H1 (cell line): ENCODE data around the gene ANKRD31. TPM values are rescaled to one million over a fixed set of nuclear protein-coding genes. Genes with fewer than 3 reads are reported as not detected.
A peak's percentile ranks its signal among the peaks of the same experiment; 100 is the strongest.

Experiments used
- CTCF ChIA-PET: fragments of 300-600 bp; sonication (Branson Sonifier 250); formaldehyde crosslinking; loops from one replicate; lab custom pipeline; 2021; ENCODE audit not compliant: partially characterized antibody; lab: Charles Lee
- POLR2A ChIA-PET: fragments of 300-600 bp; sonication (Branson Sonifier 250); formaldehyde crosslinking; loops from one replicate; lab custom pipeline; 2021; ENCODE audit warnings: inconsistent platforms; ENCODE audit not compliant: partially characterized antibody; lab: Charles Lee
- DNase-seq, 2 experiments: peaks; one replicate each; pipeline versions ENCODE4 v3.0.0 to v3.0.0-alpha.2; 2010 to 2022; ENCODE audit warnings: low spot score in 2 of 2, low read depth in 1 of 2, mixed read lengths in 1 of 2
- FAIRE-seq: peaks from 2 replicates; lab custom pipeline; 2011; peaks lifted over from hg19 to GRCh38; lab: Jason Lieb, UNC
- H2AFZ ChIP-seq: 2 replicates; pipeline ENCODE4 v1.8.1; 2012; ENCODE audit warnings: low read length, inconsistent platforms
- H2AK5ac ChIP-seq: 2 replicates; pipeline ENCODE4 v1.6.1; 2013; ENCODE audit warnings: low read depth, low read length
- H2BK120ac ChIP-seq: replicated peaks from 2 replicates; pipeline ENCODE3; 2013; ENCODE audit warnings: low read depth, low read length, inconsistent platforms
- H2BK12ac ChIP-seq: 2 replicates; pipeline ENCODE4 v1.6.1; 2013; ENCODE audit warnings: low read depth, low read length
- H2BK15ac ChIP-seq: 2 replicates; pipeline ENCODE4 v1.6.1; 2013; ENCODE audit warnings: low read length
- H2BK20ac ChIP-seq: 2 replicates; pipeline ENCODE4 v1.6.1; 2013; ENCODE audit warnings: low read length
- H2BK5ac ChIP-seq: 2 replicates; pipeline ENCODE4 v1.6.1; 2013; ENCODE audit warnings: low read depth, low read length
- H3K14ac ChIP-seq: 2 replicates; pipeline ENCODE4 v1.6.1; 2013; ENCODE audit warnings: inconsistent platforms; ENCODE audit not compliant: insufficient read length
- H3K18ac ChIP-seq: 2 replicates; pipeline ENCODE4 v1.6.1; 2013; ENCODE audit warnings: low read length; ENCODE audit errors: extremely low read depth
- H3K23ac ChIP-seq: 2 replicates; pipeline ENCODE4 v1.6.1; 2013; ENCODE audit warnings: inconsistent platforms; ENCODE audit not compliant: insufficient read length
- H3K23me2 ChIP-seq: 2 replicates; pipeline ENCODE4 v1.6.1; 2013; ENCODE audit warnings: low read depth, low read length
- H3K27ac ChIP-seq: 2 replicates; pipeline ENCODE4 v1.6.1; 2011; ENCODE audit warnings: low read depth, low read length, inconsistent platforms
- H3K27me3 ChIP-seq, 4 experiments: replicated peaks in 1 of 4; 1 replicate in 1 of 4; 2 replicates in 3 of 4; pipeline versions ENCODE4 v1.6.1 to v1.8.1; 2011 to 2013; ENCODE audit warnings: low read length in 3 of 4, mild to moderate bottlenecking in 3 of 4, inconsistent platforms in 2 of 4, mixed read lengths in 2 of 4, moderate library complexity in 1 of 4; ENCODE audit not compliant: control insufficient read depth in 3 of 4, insufficient read depth in 3 of 4; ENCODE audit errors: extremely low read depth in 1 of 4
- H3K36me3 ChIP-seq, 4 experiments: 2 replicates each; pipeline versions ENCODE4 v1.6.1 to v1.8.1; 2011 to 2013; ENCODE audit warnings: mild to moderate bottlenecking in 4 of 4, low read length in 3 of 4, moderate library complexity in 2 of 4, control low read depth in 1 of 4, inconsistent platforms in 1 of 4; ENCODE audit not compliant: insufficient read depth in 4 of 4, control insufficient read depth in 2 of 4
- H3K4ac ChIP-seq: replicated peaks from 2 replicates; pipeline ENCODE3; 2013; ENCODE audit warnings: low read length, low read depth, mixed read lengths, inconsistent platforms; ENCODE audit not compliant: insufficient read length
- H3K4me1 ChIP-seq, 4 experiments: replicated peaks in 1 of 4; 1 replicate in 1 of 4; 2 replicates in 3 of 4; pipeline versions ENCODE4 v1.6.1 to v1.8.1; 2011 to 2013; ENCODE audit warnings: low read length in 3 of 4, inconsistent platforms in 2 of 4, mixed read lengths in 1 of 4; ENCODE audit not compliant: insufficient read depth in 4 of 4, control insufficient read depth in 3 of 4
- H3K4me2 ChIP-seq, 2 experiments: 2 replicates each; pipeline versions ENCODE4 v1.6.1 to v1.8.1; 2011 to 2013; ENCODE audit warnings: low read depth in 2 of 2, low read length in 2 of 2, control low read depth in 1 of 2, inconsistent platforms in 1 of 2, mild to moderate bottlenecking in 1 of 2; ENCODE audit not compliant: insufficient read depth in 1 of 2
- H3K4me3 ChIP-seq, 4 experiments: fragments of 200-600, 300-600 bp in 1 of 4; sonication (generic), shearing (Covaris generic), sonication (Bioruptor Twin) in 1 of 4; 2 replicates each; pipeline versions ENCODE4 v1.5.1 to v1.8.1; 2011 to 2016; ENCODE audit warnings: low read length in 4 of 4, low read depth in 3 of 4, control low read depth in 2 of 4, inconsistent platforms in 2 of 4, mild to moderate bottlenecking in 2 of 4, mixed read lengths in 1 of 4, moderate library complexity in 1 of 4; ENCODE audit not compliant: insufficient read depth in 2 of 4; ENCODE audit errors: extremely low read depth in 1 of 4
- H3K56ac ChIP-seq: replicated peaks from 2 replicates; pipeline ENCODE3; 2013; ENCODE audit warnings: low read depth, mild to moderate bottlenecking, mixed read lengths, low read length, inconsistent platforms; ENCODE audit not compliant: insufficient read length
- H3K79me1 ChIP-seq: 2 replicates; pipeline ENCODE4 v1.6.1; 2013; ENCODE audit warnings: low read depth, low read length, control low read depth
- H3K79me2 ChIP-seq, 2 experiments: 2 replicates each; pipeline versions ENCODE4 v1.6.1 to v1.8.1; 2012 to 2013; ENCODE audit warnings: low read length in 2 of 2, mild to moderate bottlenecking in 2 of 2, inconsistent platforms in 1 of 2; ENCODE audit not compliant: insufficient read depth in 2 of 2, control insufficient read depth in 1 of 2
- H3K9ac ChIP-seq, 4 experiments: replicated peaks in 1 of 4; 1 replicate in 1 of 4; 2 replicates in 3 of 4; pipeline versions ENCODE4 v1.6.1 to v1.8.1; 2011 to 2013; ENCODE audit warnings: low read depth in 3 of 4, low read length in 3 of 4, control low read depth in 2 of 4, mild to moderate bottlenecking in 2 of 4, moderate library complexity in 2 of 4, inconsistent platforms in 1 of 4; ENCODE audit errors: extremely low read depth in 1 of 4
- H3K9me3 ChIP-seq, 2 experiments: 2 replicates each; pipeline versions ENCODE4 v1.6.1 to v1.8.1; 2012 to 2013; ENCODE audit warnings: mild to moderate bottlenecking in 2 of 2, moderate library complexity in 2 of 2, control low read depth in 1 of 2, inconsistent platforms in 1 of 2, low read depth in 1 of 2, low read length in 1 of 2, mixed read lengths in 1 of 2; ENCODE audit not compliant: insufficient read depth in 2 of 2
- H4K20me1 ChIP-seq, 2 experiments: replicated peaks in 1 of 2; 2 replicates each; pipeline versions ENCODE3 to v1.8.1; 2011 to 2013; ENCODE audit warnings: inconsistent platforms in 2 of 2, low read length in 2 of 2, mild to moderate bottlenecking in 1 of 2; ENCODE audit not compliant: insufficient read depth in 2 of 2, control insufficient read depth in 1 of 2
- H4K5ac ChIP-seq: 2 replicates; pipeline ENCODE4 v1.6.1; 2013; ENCODE audit warnings: low read length, low read depth, mixed read lengths, inconsistent platforms; ENCODE audit not compliant: insufficient read length
- H4K8ac ChIP-seq: 2 replicates; pipeline ENCODE4 v1.8.0; 2013; ENCODE audit warnings: mild to moderate bottlenecking, moderate library complexity, low read length, inconsistent platforms; ENCODE audit not compliant: insufficient read depth; ENCODE audit errors: extremely low read depth
- H4K91ac ChIP-seq: replicated peaks from 2 replicates; pipeline ENCODE3; 2013; ENCODE audit warnings: low read length, mixed read lengths, inconsistent platforms; ENCODE audit not compliant: insufficient read length
- ASH2L ChIP-seq: fragments of 200-600, 300-600 bp; sonication (generic); IDR thresholded peaks from one replicate; pipeline ENCODE4 v1.7.1; 2017; ENCODE audit warnings: low read length
- JUN ChIP-seq: IDR thresholded peaks from 2 replicates; pipeline ENCODE4 v1.6.1; 2011; ENCODE audit warnings: low read depth, mild to moderate bottlenecking, improper control_type of control experiment, low read length
- WGBS, 2 experiments: shearing (Covaris generic) in 1 of 2; methylation state at CpG; one replicate each; pipeline versions ENCODE4 v1.1.6 to v1.1.7; 2013 to 2015; ENCODE audit warnings: low lambda C conversion rate in 2 of 2, mixed read lengths in 2 of 2, inconsistent platforms in 1 of 2, low coverage in 1 of 2, missing lambda C conversion rate in 1 of 2; ENCODE audit not compliant: insufficient replicate concordance in 2 of 2, insufficient coverage in 1 of 2, insufficient read length in 1 of 2; ENCODE audit errors: extremely low coverage in 1 of 2, missing lambda C conversion rate in 1 of 2; 5-methylcytosine and 5-hydroxymethylcytosine counted together
- polyA plus RNA-seq, 7 experiments: library from polyadenylated mRNA; depleted of rRNA in 3 of 7; stranded (reverse) in 5 of 7; unstranded in 2 of 7; fragments of >200 nt in 5 of 7; fragments of 200-250 nt in 2 of 7; gene quantifications; 1 replicate in 5 of 7; 2 replicates in 1 of 7; 4 replicates in 1 of 7; pipeline versions ENCODE4 v1.2.1 to v1.2.3, GENCODE V29; 2011 to 2013; ENCODE audit warnings: missing spikeins in 2 of 7, mixed read lengths in 2 of 7
- total RNA-seq: library from RNA; stranded (reverse); fragmentation: NEBNext Ultra II Directional; extraction: Animal tissue kit (Norgen Biotek cat#: 25700); gene quantifications from 2 replicates; pipeline ENCODE4 v1.2.1, GENCODE V29; 2021

Gene ANKRD31
- total and polyA plus RNA-seq, 2 of the 8 experiments (the other 6 are each of a cell fraction or from before 2014, with no cell fraction given): 0.05 to 0.06 TPM

GRCh38 chr5:75142566-75143136 is 94.0 kb downstream of the ANKRD31 start:
- no peak for DNase-seq
- H3K14ac ChIP-seq: no peak overlapping the region
- no peak overlapping the region for H2BK5ac ChIP-seq
- H2BK120ac ChIP-seq: no peak overlapping the region
- ChIA-PET CTCF (no interaction called here), POLR2A (no interaction called here)
- H3K23ac ChIP-seq: no peak overlapping the region
- peaks cover 0 to 7% (median 2%) of the 10 kb centered on the region in 4 experiments; a peak in 3 of 7 replicates for H3K4me1 ChIP-seq
- H3K4me3 ChIP-seq: no peak overlapping the region
- H3K9ac ChIP-seq: no peak overlapping the region
- no peaks in the 10 kb centered on the region for H3K27me3 ChIP-seq
- H3K36me3 ChIP-seq: no peaks in the 10 kb centered on the region
- no peak overlapping the region for H2BK15ac ChIP-seq
- H3K27ac ChIP-seq: no peak overlapping the region
- no peaks in the 10 kb centered on the region for H3K23me2 ChIP-seq
- TF ChIP-seq JUN: no peak
- TF ChIP-seq ASH2L: no peak
- H2AFZ ChIP-seq: no peak overlapping the region
- no peak overlapping the region for H2BK12ac ChIP-seq
- H2BK20ac ChIP-seq: no peak overlapping the region
- H4K8ac ChIP-seq: no peak overlapping the region
- H3K79me1 ChIP-seq: no peaks in the 10 kb centered on the region
- H4K5ac ChIP-seq: no peak overlapping the region
- H4K20me1 ChIP-seq: no peaks in the 10 kb centered on the region
- peak; percentile 69 for FAIRE-seq
- no peak overlapping the region for H3K4ac ChIP-seq
- peak overlapping the region; percentile 11 to 27; a peak in 1 of 4 replicates for H3K4me2 ChIP-seq
- H3K56ac ChIP-seq: no peak overlapping the region
- WGBS, 2 experiments: 85% methylated on average over 2 of the region's 2 CpGs; no CpG with 5 or more reads in 1 of the 2 experiments
- no peak overlapping the region for H4K91ac ChIP-seq
- H2AK5ac ChIP-seq: no peak overlapping the region
- H3K9me3 ChIP-seq: no peaks in the 10 kb centered on the region
- 0 out of 2 replicates have a peak overlapping the region, but pooled peaks have one; percentile 33 for H3K18ac ChIP-seq
- H3K79me2 ChIP-seq: no peaks in the 10 kb centered on the region
